ENCODE measurements around the gene HES7.

Gene HES7

DNA sequence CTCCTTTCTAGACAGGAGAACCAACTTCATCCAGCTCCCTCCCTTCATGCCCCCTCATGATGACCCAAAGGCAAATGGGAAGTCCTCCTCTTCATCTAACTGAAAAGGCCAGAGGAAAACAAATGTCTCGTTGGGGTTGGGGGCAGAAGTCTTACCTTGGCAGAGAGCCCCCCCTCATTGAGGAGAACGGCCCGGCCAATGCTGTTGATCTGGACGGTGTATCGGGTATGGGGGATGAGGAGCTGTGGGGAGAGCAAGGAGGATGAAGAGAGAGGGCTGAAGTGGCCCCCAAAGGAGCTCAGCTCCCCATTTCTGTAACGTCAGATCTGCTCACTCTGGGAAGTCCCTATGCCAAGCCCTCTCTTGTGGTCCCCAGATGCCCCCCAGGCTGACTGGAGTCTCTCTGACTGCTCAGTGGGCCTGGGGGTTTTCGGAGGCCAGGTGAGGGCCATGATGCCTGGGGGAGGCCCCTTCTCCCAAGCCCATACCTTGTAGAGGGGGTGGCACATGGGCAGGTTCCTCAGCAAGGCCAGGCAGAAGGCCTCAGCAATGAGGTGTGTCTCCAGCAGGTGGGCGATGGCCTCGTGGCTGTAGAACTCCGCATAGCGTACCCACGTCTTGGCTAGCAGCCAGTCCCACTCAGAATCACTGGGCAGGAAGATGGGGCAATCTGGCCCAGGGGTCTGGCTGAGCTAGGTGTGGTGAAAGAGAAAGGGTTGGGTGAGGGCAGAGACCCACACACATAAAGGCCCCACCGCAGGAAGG is 47.2 kb downstream of the HES7 start:
- H3K27ac ChIP-seq = no peak overlapping the region
- no peak for TF ChIP-seq CTCF (conservative IDR thresholded peaks at IDR 0.05)

GRCh38 chr17:8075574-8076342 is 48.1 kb downstream of the HES7 start:
- no peak overlapping the region for H3K27ac ChIP-seq
- TF ChIP-seq CTCF (conservative IDR thresholded peaks at IDR 0.05) = no peak

DNA sequence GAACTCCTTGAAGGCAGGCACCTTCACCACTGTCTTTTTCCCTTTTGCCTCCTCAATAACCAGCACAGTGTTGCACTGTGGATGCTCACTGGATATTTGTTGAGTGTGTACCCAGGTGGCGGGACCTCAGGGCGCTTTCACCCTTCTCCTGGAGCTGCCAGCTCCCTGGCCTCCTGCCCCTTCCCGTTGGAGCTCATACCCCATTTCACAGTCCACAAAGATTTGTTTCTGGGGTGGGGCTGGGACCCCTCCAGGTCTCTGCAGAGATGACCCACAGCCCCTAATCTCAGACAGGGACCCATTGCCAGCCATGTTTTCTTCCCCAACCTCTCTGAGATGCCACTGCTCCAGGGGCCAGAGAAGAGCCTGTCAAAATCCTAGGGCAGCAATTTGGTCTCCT is 48.8 kb downstream of the HES7 start:
- no peak for TF ChIP-seq CTCF (conservative IDR thresholded peaks at IDR 0.05)
- no peak overlapping the region for H3K27ac ChIP-seq

DNA sequence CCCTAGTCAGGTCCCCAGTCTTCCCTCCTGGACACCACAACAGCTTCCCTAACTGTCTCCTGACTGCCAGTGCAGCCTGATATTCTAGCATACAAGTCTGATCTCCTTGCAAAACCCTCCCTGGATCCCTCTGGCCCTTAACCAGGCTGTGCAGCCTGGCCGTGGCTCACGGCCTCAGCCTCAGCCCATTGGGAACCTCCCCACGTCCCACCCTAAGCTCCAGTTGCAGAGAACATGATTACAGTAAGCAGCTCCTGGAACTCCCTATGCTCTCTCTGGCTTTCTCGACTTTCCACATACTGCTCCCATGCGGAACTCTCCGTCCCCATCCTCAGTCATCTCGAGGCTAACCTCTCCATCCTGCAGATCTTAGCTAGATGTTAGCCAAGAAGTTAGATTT is 49.4 kb downstream of the HES7 start:
- no peak for TF ChIP-seq CTCF (conservative IDR thresholded peaks at IDR 0.05)
- no peak overlapping the region for H3K27ac ChIP-seq

GRCh38 chr17:8073627-8074484 is 50.0 kb downstream of the HES7 start:
- no peak overlapping the region for H3K27ac ChIP-seq
- peak; percentile 87 for TF ChIP-seq CTCF (conservative IDR thresholded peaks at IDR 0.05)

- TF ChIP-seq CTCF (conservative IDR thresholded peaks at IDR 0.05) = no peak
Observed at GRCh38 chr17:8072729-8073461, 51.0 kb downstream of the HES7 start.

More at GRCh38 chr17:8072729-8073461, 51.0 kb downstream of the HES7 start:
- no peak overlapping the region for H3K27ac ChIP-seq

Data from VCaP (cell line).